Body of pancreas (tissue), 4 donors: ENCODE results near the gene PCDHGC3. TPM values are rescaled to one million over a fixed set of nuclear protein-coding genes. Genes with fewer than 3 reads are reported as not detected.
A peak's percentile ranks its signal among the peaks of the same experiment; 100 is the strongest.

ENCODE experiments used
- ATAC-seq: fragments of 150-250 bp; one replicate; pipeline ENCODE4 v1.9.1; 2016
- DNase-seq, 4 donors: peaks; one replicate each; pipeline ENCODE4 v3.0.0-alpha.2; 2019
- H3K27ac ChIP-seq, 4 donors: fragments of 200-600 bp; sonication (generic); 1 replicate in 3 of 4; 2 replicates in 1 of 4; pipeline versions ENCODE4 v1.5.1 to v1.6.1; 2016 to 2019; ENCODE audit warnings: mild to moderate bottlenecking in 1 of 4, mixed read lengths in 1 of 4, moderate library complexity in 1 of 4
- H3K27me3 ChIP-seq, 2 donors: fragments of 200-600 bp; sonication (generic); one replicate each; pipeline ENCODE4 v1.6.0; 2016; ENCODE audit warnings: mild to moderate bottlenecking in 1 of 2
- H3K36me3 ChIP-seq, 2 donors: fragments of 200-600 bp; sonication (generic); replicated peaks in 1 of 2; 2 replicates each; pipeline ENCODE4 v1.5.1; 2016; ENCODE audit warnings: low read depth in 2 of 2; ENCODE audit not compliant: insufficient read depth in 1 of 2
- H3K4me1 ChIP-seq: fragments of 200-600 bp; sonication (generic); one replicate; pipeline ENCODE4 v1.6.0; 2016
- H3K4me3 ChIP-seq, 2 donors: fragments of 200-600 bp; sonication (generic); 1 replicate in 1 of 2; 2 replicates in 1 of 2; pipeline ENCODE4 v1.5.1; 2016 to 2019
- H3K9me3 ChIP-seq, 3 donors: fragments of 200-600 bp; sonication (generic); 1 replicate in 2 of 3; 2 replicates in 1 of 3; pipeline ENCODE4 v1.5.1; 2016
- CTCF ChIP-seq, 7 experiments: fragments of 450-650 bp in 4 of 7; fragments of 200-600 bp in 3 of 7; sonication (generic) in 3 of 7; IDR thresholded peaks; one replicate each; pipeline ENCODE4 v1.5.1; 2016 to 2019; ENCODE audit warnings: antibody characterized with exemption in 7 of 7
- POLR2A ChIP-seq, 3 donors: fragments of 450-650 bp; IDR thresholded peaks; one replicate each; pipeline ENCODE4 v1.6.1; 2016; ENCODE audit warnings: antibody characterized with exemption in 3 of 3, mild to moderate bottlenecking in 2 of 3
- WGBS, 2 donors: methylation state at CpG; one replicate each; pipeline ENCODE4 v1.1.5; 2017; 5-methylcytosine and 5-hydroxymethylcytosine counted together
- intact Hi-C: fragments of 100-400 bp; cut with DNase I; formaldehyde crosslinking; loops from one replicate; pipeline ENCODE4 v1.15.1; 2023
- total RNA-seq, 2 donors: library from RNA; depleted of rRNA; stranded (reverse); fragments of >200 nt; gene quantifications; one replicate each; pipeline ENCODE4 v1.1.0, GENCODE V29; 2016

The PCDHGC3 gene
- total RNA-seq, 2 donors from 2014 or later: 9.6 to 16.1 TPM

- DNase-seq (no peak), ATAC-seq (no peak)
- H3K27ac ChIP-seq: no peak overlapping the region
- no peaks in the 10 kb centered on the region for H3K9me3 ChIP-seq
- 90 to 96% methylated on average over 9 of the region's 9 CpGs for WGBS, 2 donors
- no peak for TF ChIP-seq POLR2A (IDR thresholded peaks at IDR 0.05)
- TF ChIP-seq CTCF (IDR thresholded peaks at IDR 0.05): no peak
- no peak overlapping the region for H3K4me3 ChIP-seq
- peaks cover 24% of the 10 kb centered on the region for H3K4me1 ChIP-seq
- intact Hi-C loops: loop anchor here (10.0 kb wide), 1 partner anchor 95 kb away; the partner anchor contains the start of genes PCDHGA10 and PCDHGB7
- H3K36me3 ChIP-seq: no peaks in the 10 kb centered on the region
- no peaks in the 10 kb centered on the region for H3K27me3 ChIP-seq
Observed at GRCh38 chr5:141510160-141510559, 34.4 kb downstream of the PCDHGC3 start.

DNA sequence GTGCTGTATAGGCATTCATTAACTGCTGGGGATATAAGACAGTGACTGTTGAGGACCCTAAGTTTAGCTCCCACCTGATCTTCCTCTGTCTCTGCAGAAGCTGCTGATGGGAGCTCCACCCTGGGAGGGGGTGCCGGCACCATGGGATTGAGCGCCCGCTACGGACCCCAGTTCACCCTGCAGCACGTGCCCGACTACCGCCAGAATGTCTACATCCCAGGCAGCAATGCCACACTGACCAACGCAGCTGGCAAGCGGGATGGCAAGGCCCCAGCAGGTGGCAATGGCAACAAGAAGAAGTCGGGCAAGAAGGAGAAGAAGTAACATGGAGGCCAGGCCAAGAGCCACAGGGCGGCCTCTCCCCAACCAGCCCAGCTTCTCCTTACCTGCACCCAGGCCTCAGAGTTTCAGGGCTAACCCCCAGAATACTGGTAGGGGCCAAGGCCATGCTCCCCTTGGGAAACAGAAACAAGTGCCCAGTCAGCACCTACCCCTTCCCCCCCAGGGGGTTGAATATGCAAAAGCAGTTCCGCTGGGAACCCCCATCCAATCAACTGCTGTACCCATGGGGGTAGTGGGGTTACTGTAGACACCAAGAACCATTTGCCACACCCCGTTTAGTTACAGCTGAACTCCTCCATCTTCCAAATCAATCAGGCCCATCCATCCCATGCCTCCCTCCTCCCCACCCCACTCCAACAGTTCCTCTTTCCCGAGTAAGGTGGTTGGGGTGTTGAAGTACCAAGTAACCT is 35.3 kb downstream of the PCDHGC3 start:
- H3K27ac ChIP-seq: no peak overlapping the region
- H3K4me3 ChIP-seq: no peak overlapping the region
- DNase-seq (no peak), ATAC-seq (no peak)
- peaks cover 24% of the 10 kb centered on the region for H3K4me1 ChIP-seq
- peaks cover 0 to 2% of the 10 kb centered on the region in 2 donors for H3K36me3 ChIP-seq
- WGBS, 2 donors: 91 to 94% methylated on average over 11 to 14 of the region's 14 CpGs
- no peaks in the 10 kb centered on the region for H3K9me3 ChIP-seq
- intact Hi-C loops: loop anchor here (10.0 kb wide), 1 partner anchor 96 kb away; the partner anchor contains the start of genes PCDHGA10 and PCDHGB7
- TF ChIP-seq CTCF (IDR thresholded peaks at IDR 0.05) (no peak), POLR2A (IDR thresholded peaks at IDR 0.05) (no peak)
- H3K27me3 ChIP-seq: no peaks in the 10 kb centered on the region

DNA sequence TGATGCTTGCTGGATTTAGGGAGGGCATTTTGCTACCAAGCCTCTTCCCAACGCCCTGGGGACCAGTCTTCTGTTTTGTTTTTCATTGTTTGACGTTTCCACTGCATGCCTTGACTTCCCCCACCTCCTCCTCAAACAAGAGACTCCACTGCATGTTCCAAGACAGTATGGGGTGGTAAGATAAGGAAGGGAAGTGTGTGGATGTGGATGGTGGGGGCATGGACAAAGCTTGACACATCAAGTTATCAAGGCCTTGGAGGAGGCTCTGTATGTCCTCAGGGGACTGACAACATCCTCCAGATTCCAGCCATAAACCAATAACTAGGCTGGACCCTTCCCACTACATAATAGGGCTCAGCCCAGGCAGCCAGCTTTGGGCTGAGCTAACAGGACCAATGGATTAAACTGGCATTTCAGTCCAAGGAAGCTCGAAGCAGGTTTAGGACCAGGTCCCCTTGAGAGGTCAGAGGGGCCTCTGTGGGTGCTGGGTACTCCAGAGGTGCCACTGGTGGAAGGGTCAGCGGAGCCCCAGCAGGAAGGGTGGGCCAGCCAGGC is 36.1 kb downstream of the PCDHGC3 start:
- TF ChIP-seq CTCF (IDR thresholded peaks at IDR 0.05) (no peak), POLR2A (IDR thresholded peaks at IDR 0.05) (no peak)
- Histone ChIP-seq H3K27me3 (no peaks in the 10 kb centered on the region), H3K4me3 (no peak overlapping the region), H3K4me1 (peaks cover 24% of the 10 kb centered on the region), H3K27ac (no peak overlapping the region), H3K9me3 (no peaks in the 10 kb centered on the region), H3K36me3 (peaks cover 0 to 7% of the 10 kb centered on the region in 2 donors)
- ATAC-seq: no peak
- intact Hi-C loops: loop anchor here (10.0 kb wide), 1 partner anchor 97 kb away; the partner anchor contains the start of genes PCDHGA10 and PCDHGB7
- 33 to 56% methylated on average over 2 to 4 of the region's 4 CpGs for WGBS, 2 donors
- DNase-seq: no peak

GRCh38 chr5:141512390-141512910 is 36.7 kb downstream of the PCDHGC3 start:
- Histone ChIP-seq H3K27ac (peak overlapping the region; percentile 16 to 65 (median 59)), H3K4me3 (peak overlapping the region in 1 of 2 donors; percentile 11), H3K36me3 (peaks cover 0 to 13% of the 10 kb centered on the region in 2 donors), H3K4me1 (peaks cover 24% of the 10 kb centered on the region), H3K27me3 (no peaks in the 10 kb centered on the region), H3K9me3 (no peaks in the 10 kb centered on the region)
- intact Hi-C loops: loop anchor here (10.0 kb wide), 1 partner anchor 98 kb away; the partner anchor contains the start of genes PCDHGA10 and PCDHGB7
- peak; percentile 77 for ATAC-seq
- peak; percentile 89 to 93 (median 90) for DNase-seq
- 5 to 8% methylated on average over 26 to 28 of the region's 28 CpGs for WGBS, 2 donors
- TF ChIP-seq CTCF (IDR thresholded peaks at IDR 0.05) (peak; percentile 66 to 91 (median 86)), POLR2A (IDR thresholded peaks at IDR 0.05) (peak in 1 of 3 donors; percentile 2)
